H1 (cell line): ENCODE data around the gene ZNF763. TPM values are rescaled to one million over a fixed set of nuclear protein-coding genes. Genes with fewer than 3 reads are reported as not detected.

Source experiments
- KDM1A ChIP-seq: fragments of 200-600, 300-600 bp; sonication (generic); IDR thresholded peaks from 2 replicates; pipeline ENCODE4 v1.7.1; 2016; ENCODE audit warnings: mild to moderate bottlenecking, low read length, borderline replicate concordance
- KDM5A ChIP-seq: fragments of 200-600 bp; IDR thresholded peaks from 2 replicates; pipeline ENCODE4 v1.7.1; 2012; ENCODE audit warnings: mild to moderate bottlenecking, low read length, inconsistent platforms, mixed read lengths
- ZNF274 ChIP-seq: IDR thresholded peaks from 2 replicates; pipeline ENCODE4 v1.7.0; 2012; ENCODE audit warnings: low read length, borderline replicate concordance; ENCODE audit errors: extremely low read depth
- polyA plus RNA-seq, 7 experiments: library from polyadenylated mRNA; depleted of rRNA in 3 of 7; stranded (reverse) in 5 of 7; unstranded in 2 of 7; fragments of >200 nt in 5 of 7; fragments of 200-250 nt in 2 of 7; gene quantifications; 1 replicate in 5 of 7; 2 replicates in 1 of 7; 4 replicates in 1 of 7; pipeline versions ENCODE4 v1.2.1 to v1.2.3, GENCODE V29; 2011 to 2013; ENCODE audit warnings: missing spikeins in 2 of 7, mixed read lengths in 2 of 7
- total RNA-seq: library from RNA; stranded (reverse); fragmentation: NEBNext Ultra II Directional; extraction: Animal tissue kit (Norgen Biotek cat#: 25700); gene quantifications from 2 replicates; pipeline ENCODE4 v1.2.1, GENCODE V29; 2021

ZNF763 gene
- total and polyA plus RNA-seq, 2 of the 8 experiments (the other 6 are each of a cell fraction or from before 2014, with no cell fraction given) = 0.39 to 1.7 TPM

DNA sequence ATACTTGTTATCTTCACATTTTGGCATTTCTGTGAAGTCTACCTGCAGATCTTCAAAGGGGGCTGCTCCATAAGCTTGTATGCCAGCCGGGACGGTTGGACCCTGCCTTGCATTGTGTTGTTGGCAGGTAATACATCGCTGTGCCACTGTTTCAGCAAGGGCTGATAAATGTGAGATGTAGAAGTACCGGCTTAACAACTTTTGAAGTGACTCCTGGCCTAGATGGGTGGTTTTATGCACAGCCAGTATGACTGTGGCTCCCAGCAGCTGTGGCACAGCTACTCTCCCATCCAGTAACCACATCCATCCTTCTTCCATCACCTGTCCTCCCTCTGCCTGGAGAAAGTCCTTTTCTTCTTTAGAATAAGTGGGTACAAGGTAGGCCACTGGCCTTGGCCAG is 20.2 kb upstream of the ZNF763 start (continued):
- TF ChIP-seq KDM1A = no peak
- no peak for TF ChIP-seq ZNF274
- TF ChIP-seq KDM5A = no peak
